HG03575 (cell line): ENCODE measurements around the gene RECQL5.
"Not testable (repeated sequence)": the region's sequence is repeated elsewhere in the genome, so short reads cannot be mapped to it uniquely, and the experiment has no call there.

Experiments
- ATAC-seq: cut with Tn5 transposase; IDR thresholded peaks from one replicate; pipeline ENCODE4 v1.9.1; 2021; ENCODE audit not compliant: unreplicated experiment, insufficient number of reproducible peaks, low FRiP score; ENCODE audit errors: extremely low read depth

Gene RECQL5

GRCh38 chr17:75588596-75589011 is 78.3 kb downstream of the RECQL5 start:
- ATAC-seq: no peak

- ATAC-seq: no peak
These were observed 79.0 kb downstream of the RECQL5 start, which contains the start of gene MYO15B for GRCh38 chr17:75587675-75588595. Gene MYO15B (plus strand): TSS chr17:75587800. CDS start chr17:75588058, 258 bp downstream.

- ATAC-seq: no peak
These were observed 82.1 kb downstream of the RECQL5 start for GRCh38 chr17:75584849-75585175.

- ATAC-seq: not testable (repeated sequence)
These were observed 83.8 kb downstream of the RECQL5 start for GRCh38 chr17:75583197-75583596.

GRCh38 chr17:75581121-75581725 is 85.7 kb downstream of the RECQL5 start:
- ATAC-seq: not testable (repeated sequence)
